Endothelial cell of umbilical vein (primary cell): ENCODE measurements around the gene BRF1.

ENCODE experiments used
- CTCF ChIP-seq, 2 donors: IDR thresholded peaks; 1 replicate in 1 of 2; 2 replicates in 1 of 2; pipeline ENCODE4 v1.5.1; 2011; ENCODE audit warnings: low read length in 2 of 2, mild to moderate bottlenecking in 2 of 2, moderate library complexity in 2 of 2, control low read depth in 1 of 2, inconsistent platforms in 1 of 2, low read depth in 1 of 2; ENCODE audit not compliant: insufficient read depth in 1 of 2; ENCODE audit errors: extremely low read depth in 1 of 2
- EZH2 ChIP-seq: IDR thresholded peaks from 2 replicates; pipeline ENCODE4 v1.6.1; 2012; ENCODE audit warnings: borderline replicate concordance, low read depth, mild to moderate bottlenecking, moderate library complexity, low read length, inconsistent platforms; ENCODE audit not compliant: severe bottlenecking
- POLR2A ChIP-seq: IDR thresholded peaks from 2 replicates; pipeline ENCODE4 v1.6.1; 2012; ENCODE audit warnings: low read depth, mild to moderate bottlenecking, control low read depth, low read length
- POLR2AphosphoS5 ChIP-seq: IDR thresholded peaks from 2 replicates; pipeline ENCODE4 v1.6.1; 2012; ENCODE audit warnings: low read depth, mild to moderate bottlenecking, control low read depth, low read length, moderate library complexity; ENCODE audit not compliant: insufficient read depth

- no peak for TF ChIP-seq CTCF (IDR thresholded peaks at IDR 0.05; ENCODE audit: extremely low read depth in 1 of 2, insufficient read depth in 1 of 2, low read depth in 1 of 2, low read length in 2 of 2)
- no peak for TF ChIP-seq POLR2AphosphoS5
- TF ChIP-seq POLR2A: no peak
- no peak for TF ChIP-seq EZH2
Observed at GRCh38 chr14:105163040-105163742, 137.6 kb downstream of the BRF1 start.
